ENCODE measurements around the gene NDUFB10. TPM values are rescaled to one million over a fixed set of nuclear protein-coding genes. Genes with fewer than 3 reads are reported as not detected.

NDUFB10 gene
- total and polyA plus RNA-seq, 10 of the 15 experiments (the other 5 are each of a cell fraction or from before 2014, with no cell fraction given): 52.2 to 319 (median 130) TPM

GRCh38 chr16:1944612-1945199 is 14.6 kb upstream of the NDUFB10 start:
- Histone ChIP-seq H3K4me2 (ENCODE audit: control insufficient read depth, insufficient read depth) (no peak overlapping the region), H3K9me3 (replicated peaks; ENCODE audit: control insufficient read depth, insufficient read depth, low read length) (no peaks in the 10 kb centered on the region), H3K79me2 (ENCODE audit: control insufficient read depth, insufficient read depth, low read length) (peaks cover 18% of the 10 kb centered on the region), H3K36me3 (ENCODE audit: control insufficient read depth in 2 of 2, insufficient read depth in 2 of 2, low read length in 1 of 2) (no peaks in the 10 kb centered on the region; a peak in 2 of 4 replicates), H4K20me1 (ENCODE audit: control insufficient read depth, insufficient read depth) (no peaks in the 10 kb centered on the region), H2AFZ (ENCODE audit: control insufficient read depth, low read depth, low read length) (no peak overlapping the region), H3K27ac (ENCODE audit: control insufficient read depth, insufficient read depth) (no peak overlapping the region), H3K4me1 (ENCODE audit: control insufficient read depth, insufficient read depth, low read length) (peaks cover 10% of the 10 kb centered on the region; the same call in 1 of the 2 replicates), H3K4me3 (no peak overlapping the region), H3K9ac (ENCODE audit: control insufficient read depth, insufficient read depth, low read length) (no peak overlapping the region), H3K27me3 (replicated peaks in 1 of 2; ENCODE audit: control insufficient read depth in 2 of 2, insufficient read depth in 2 of 2, low read length in 1 of 2) (no peaks in the 10 kb centered on the region)
- ChIA-PET CTCF (interaction anchor here (1.8 kb wide), 1 partner anchor 16 kb away, joined by 4 read pairs; no protein-coding TSS in a partner anchor), SMC1A (ENCODE audit: uncharacterized antibody, unreplicated experiment) (interaction anchor here (1.0 to 1.2 kb wide), 2 partner anchors 12 to 67 kb away, joined by 3 read pairs; no protein-coding TSS in a partner anchor), POLR2A (interaction anchor here (0.5 to 0.6 kb wide), 2 partner anchors 43 to 104 kb away, joined by 3 to 6 read pairs; no protein-coding TSS in a partner anchor), RAD21 (ENCODE audit: unreplicated experiment) (no interaction called here)
- no peak for DNase-seq (ENCODE audit: low read depth, low spot score)
- no TSS peak for BruUV-seq (replicated peaks)
- intact Hi-C loops (cut with micrococcal nuclease; ENCODE audit: unreplicated experiment) (no loop called here), in situ Hi-C loops (cut with MboI) (no loop called here)
- FAIRE-seq: no peak
- 87% methylated on average over 21 of the region's 21 CpGs for WGBS (ENCODE audit: insufficient coverage, insufficient replicate concordance, low lambda C conversion rate, missing lambda C conversion rate)
- ATAC-seq: no peak
- TF ChIP-seq JUND (IDR thresholded peaks at IDR 0.05; ENCODE audit: low read depth, low read length) (no peak), MEF2B (IDR thresholded peaks at IDR 0.05; ENCODE audit: partially characterized antibody, poor library complexity, severe bottlenecking) (no peak), REST (IDR thresholded peaks at IDR 0.05; ENCODE audit: low read depth, low read length) (no peak), SMC3 (IDR thresholded peaks at IDR 0.05; ENCODE audit: borderline replicate concordance, low read length) (no peak), PML (IDR thresholded peaks at IDR 0.05; ENCODE audit: low read length) (no peak), FOXM1 (IDR thresholded peaks at IDR 0.05; ENCODE audit: low read depth, low read length) (no peak), ZNF687 (IDR thresholded peaks at IDR 0.05) (no peak), NFIC (IDR thresholded peaks at IDR 0.05; ENCODE audit: low read depth, low read length) (no peak), CBFB (IDR thresholded peaks at IDR 0.05; ENCODE audit: low read depth) (no peak), IKZF1 (conservative IDR thresholded peaks at IDR 0.05) (no peak), BHLHE40 (IDR thresholded peaks at IDR 0.05; ENCODE audit: borderline replicate concordance in 1 of 2, low read depth in 2 of 2, low read length in 1 of 2) (no peak), RBBP5 (conservative IDR thresholded peaks at IDR 0.05) (no peak), PRDM15 (CRISPR knock-in tag; IDR thresholded peaks at IDR 0.05) (no peak)

Measured in GM12878 (cell line).